Activated naive CD4-positive, alpha-beta T cell treated with anti-CD3 and anti-CD28 coated beads for 36 hours (primary cell): ENCODE measurements around the gene SNX14. TPM values are rescaled to one million over a fixed set of nuclear protein-coding genes. Genes with fewer than 3 reads are reported as not detected.
A peak's percentile ranks its signal among the peaks of the same experiment; 100 is the strongest.

Experiments
- CTCF ChIA-PET: fragments of 350-600 bp; sonication (Branson Sonifier 250); formaldehyde crosslinking; loops from one replicate; lab custom pipeline; 2021; ENCODE audit warnings: antibody characterized with exemption; lab: Charles Lee
- DNase-seq: peaks from one replicate; pipeline ENCODE4 v3.0.0-alpha.2; 2020
- H3K27ac Mint-ChIP-seq: one replicate; pipeline ENCODE4 v1.8.0; 2021; ENCODE audit warnings: mild to moderate bottlenecking, mixed read lengths
- H3K27me3 Mint-ChIP-seq: one replicate; pipeline ENCODE4 v1.8.0; 2021; ENCODE audit warnings: low read depth, mixed read lengths
- H3K36me3 Mint-ChIP-seq: one replicate; pipeline ENCODE4 v1.8.0; 2021; ENCODE audit warnings: low read depth, mixed read lengths
- H3K4me1 Mint-ChIP-seq: one replicate; pipeline ENCODE4 v1.8.0; 2021; ENCODE audit warnings: low read depth, mixed read lengths
- H3K4me3 Mint-ChIP-seq: one replicate; pipeline ENCODE4 v1.8.0; 2021; ENCODE audit warnings: mild to moderate bottlenecking, moderate library complexity, mixed read lengths
- H3K9me3 Mint-ChIP-seq: one replicate; pipeline ENCODE4 v1.8.0; 2021; ENCODE audit warnings: mixed read lengths
- intact Hi-C: fragments of 100-400 bp; cut with micrococcal nuclease; formaldehyde crosslinking; loops from one replicate; pipeline ENCODE4 v1.15.1; 2023
- total RNA-seq, 2 experiments: library from RNA; stranded (reverse); gene quantifications; one replicate each; pipeline ENCODE4 v1.2.3, GENCODE V29; 2021

Gene SNX14
- total RNA-seq, 2 experiments from 2014 or later, result 18.8 to 22.6 TPM

- H3K4me1 Mint-ChIP-seq, result peaks cover 30% of the 10 kb centered on the region
- intact Hi-C loops, result no loop called here
- no peaks in the 10 kb centered on the region for H3K36me3 Mint-ChIP-seq
- H3K27ac Mint-ChIP-seq, result no peak overlapping the region
- no peaks in the 10 kb centered on the region for H3K9me3 Mint-ChIP-seq
- H3K4me3 Mint-ChIP-seq, result no peak overlapping the region
- peaks cover 2% of the 10 kb centered on the region for H3K27me3 Mint-ChIP-seq
- CTCF ChIA-PET, result interaction anchor here (10.1 kb wide), 1 partner anchor 14 kb away, joined by 78 read pairs; no protein-coding TSS in a partner anchor
- DNase-seq, result no peak
These were observed 125.3 kb downstream of the SNX14 start for GRCh38 chr6:85468326-85468725.

DNA sequence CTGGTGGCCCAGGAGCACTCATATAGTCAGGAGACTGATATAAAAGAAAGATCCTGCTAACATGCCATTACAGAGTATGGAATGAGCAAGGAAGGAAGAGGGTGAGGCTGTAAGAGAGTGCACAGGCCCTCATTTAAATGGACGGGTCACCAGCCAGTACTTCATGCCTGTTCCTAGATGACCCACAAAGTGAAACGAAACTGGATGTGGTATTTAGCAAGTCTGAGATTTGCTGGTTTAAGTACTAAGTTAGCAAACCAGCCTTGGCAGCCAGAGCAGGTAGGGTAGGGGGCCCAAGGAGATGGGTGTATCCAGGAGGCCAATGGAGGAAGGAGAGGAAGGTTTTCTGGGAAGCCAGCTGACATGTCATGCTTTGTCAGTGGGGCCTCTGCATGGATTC is 127.9 kb downstream of the SNX14 start:
- Mint-ChIP-seq H3K27ac (peak overlapping the region; percentile 80), H3K4me1 (peaks cover 53% of the 10 kb centered on the region), H3K9me3 (no peaks in the 10 kb centered on the region), H3K4me3 (no peak overlapping the region), H3K27me3 (peaks cover 2% of the 10 kb centered on the region), H3K36me3 (no peaks in the 10 kb centered on the region)
- CTCF ChIA-PET, result interaction anchor here (10.1 kb wide), 1 partner anchor 16 kb away, joined by 78 read pairs; no protein-coding TSS in a partner anchor
- peak; percentile 16 for DNase-seq
- intact Hi-C loops, result loop anchor here (1.0 to 2.0 kb wide), 5 partner anchors 18 to 213 kb away; no protein-coding TSS in a partner anchor

GRCh38 chr6:85464722-85465150 is 128.9 kb downstream of the SNX14 start:
- CTCF ChIA-PET, result interaction anchor here (10.1 kb wide), 1 partner anchor 17 kb away, joined by 78 read pairs; no protein-coding TSS in a partner anchor
- peak; percentile 65 for DNase-seq
- intact Hi-C loops, result loop anchor here (1.0 to 2.0 kb wide), 5 partner anchors 19 to 214 kb away; no protein-coding TSS in a partner anchor
- H3K36me3 Mint-ChIP-seq, result no peaks in the 10 kb centered on the region
- H3K4me1 Mint-ChIP-seq, result peaks cover 59% of the 10 kb centered on the region
- peaks cover 2% of the 10 kb centered on the region for H3K27me3 Mint-ChIP-seq
- no peaks in the 10 kb centered on the region for H3K9me3 Mint-ChIP-seq
- peak overlapping the region; percentile 80 for H3K27ac Mint-ChIP-seq
- no peak overlapping the region for H3K4me3 Mint-ChIP-seq

- Mint-ChIP-seq H3K9me3 (no peaks in the 10 kb centered on the region), H3K27me3 (peaks cover 2% of the 10 kb centered on the region), H3K27ac (peak overlapping the region; percentile 80), H3K4me3 (no peak overlapping the region), H3K36me3 (no peaks in the 10 kb centered on the region), H3K4me1 (peaks cover 61% of the 10 kb centered on the region)
- CTCF ChIA-PET, result interaction anchor here (0.7 to 10.1 kb wide), 3 partner anchors 14 to 111 kb away, joined by 3 to 78 read pairs (median 11); partner anchors contain the start of gene NT5E
- DNase-seq, result peak; percentile 67
- intact Hi-C loops, result loop anchor here (2.0 kb wide), 2 partner anchors 207 to 215 kb away; no protein-coding TSS in a partner anchor
These were observed 129.4 kb downstream of the SNX14 start for GRCh38 chr6:85464260-85464644.

- no peak overlapping the region for H3K4me3 Mint-ChIP-seq
- H3K36me3 Mint-ChIP-seq, result no peaks in the 10 kb centered on the region
- intact Hi-C loops, result loop anchor here (2.0 kb wide), 2 partner anchors 207 to 215 kb away; no protein-coding TSS in a partner anchor
- H3K27ac Mint-ChIP-seq, result peak overlapping the region; percentile 80
- H3K4me1 Mint-ChIP-seq, result peaks cover 64% of the 10 kb centered on the region
- H3K9me3 Mint-ChIP-seq, result no peaks in the 10 kb centered on the region
- no peak for DNase-seq
- H3K27me3 Mint-ChIP-seq, result peaks cover 2% of the 10 kb centered on the region
- CTCF ChIA-PET, result interaction anchor here (0.7 to 10.1 kb wide), 3 partner anchors 14 to 111 kb away, joined by 3 to 78 read pairs (median 11); partner anchors contain the start of gene NT5E
These were observed 129.9 kb downstream of the SNX14 start for GRCh38 chr6:85463621-85464259.

DNA sequence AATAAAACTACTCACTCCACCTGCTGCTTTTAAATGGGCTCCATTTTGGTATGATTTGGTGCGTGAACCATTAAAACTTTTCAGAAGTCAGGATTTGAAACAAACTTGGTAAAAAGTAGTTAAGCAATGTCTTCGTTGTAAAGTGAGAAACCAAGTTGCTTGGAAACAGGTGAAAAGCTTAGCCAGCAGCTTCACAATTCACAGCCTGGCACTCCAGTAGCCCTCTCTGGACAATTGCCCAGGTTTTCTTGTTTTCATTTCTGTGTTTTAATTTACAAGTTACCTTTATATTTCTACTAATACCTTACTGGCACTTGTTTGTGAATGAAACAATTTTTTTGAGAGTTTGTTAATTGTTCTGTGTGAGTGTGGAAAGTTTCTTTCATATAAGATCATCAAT is 131.0 kb downstream of the SNX14 start:
- Mint-ChIP-seq H3K4me1 (peaks cover 68% of the 10 kb centered on the region), H3K27me3 (peaks cover 2% of the 10 kb centered on the region), H3K36me3 (no peaks in the 10 kb centered on the region), H3K27ac (peak overlapping the region; percentile 9), H3K4me3 (no peak overlapping the region), H3K9me3 (no peaks in the 10 kb centered on the region)
- intact Hi-C loops, result no loop called here
- DNase-seq, result no peak
- CTCF ChIA-PET, result interaction anchor here (1.2 to 10.1 kb wide), 4 partner anchors 13 to 108 kb away, joined by 3 to 78 read pairs (median 8); partner anchors contain the start of gene NT5E

DNA sequence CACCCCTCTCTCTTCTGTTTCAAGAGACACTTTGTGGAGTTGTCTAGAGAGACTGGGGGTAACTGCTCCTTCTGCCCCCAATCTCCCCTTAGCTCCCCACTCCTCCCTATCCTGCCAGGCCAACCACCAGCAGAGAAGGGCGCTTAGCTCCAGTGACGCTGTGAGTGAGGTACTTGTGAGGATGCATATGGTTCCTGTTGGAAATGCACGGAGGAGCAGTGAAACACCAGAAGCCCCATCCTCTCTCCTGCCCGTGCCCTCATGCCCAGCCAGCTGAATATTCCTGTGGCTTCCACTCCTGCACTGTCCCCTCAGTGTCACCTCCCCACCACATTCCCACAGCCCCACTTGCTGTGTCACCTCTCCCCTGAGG is 131.9 kb downstream of the SNX14 start:
- intact Hi-C loops, result loop anchor here (1.0 kb wide), 2 partner anchors 11 to 22 kb away; partner anchors contain the start of gene NT5E
- CTCF ChIA-PET, result interaction anchor here (10.1 kb wide), 1 partner anchor 20 kb away, joined by 78 read pairs; no protein-coding TSS in a partner anchor
- Mint-ChIP-seq H3K4me3 (no peak overlapping the region), H3K27ac (peak overlapping the region; percentile 81), H3K27me3 (peaks cover 2% of the 10 kb centered on the region), H3K4me1 (peaks cover 68% of the 10 kb centered on the region), H3K36me3 (no peaks in the 10 kb centered on the region), H3K9me3 (no peaks in the 10 kb centered on the region)
- no peak for DNase-seq

DNA sequence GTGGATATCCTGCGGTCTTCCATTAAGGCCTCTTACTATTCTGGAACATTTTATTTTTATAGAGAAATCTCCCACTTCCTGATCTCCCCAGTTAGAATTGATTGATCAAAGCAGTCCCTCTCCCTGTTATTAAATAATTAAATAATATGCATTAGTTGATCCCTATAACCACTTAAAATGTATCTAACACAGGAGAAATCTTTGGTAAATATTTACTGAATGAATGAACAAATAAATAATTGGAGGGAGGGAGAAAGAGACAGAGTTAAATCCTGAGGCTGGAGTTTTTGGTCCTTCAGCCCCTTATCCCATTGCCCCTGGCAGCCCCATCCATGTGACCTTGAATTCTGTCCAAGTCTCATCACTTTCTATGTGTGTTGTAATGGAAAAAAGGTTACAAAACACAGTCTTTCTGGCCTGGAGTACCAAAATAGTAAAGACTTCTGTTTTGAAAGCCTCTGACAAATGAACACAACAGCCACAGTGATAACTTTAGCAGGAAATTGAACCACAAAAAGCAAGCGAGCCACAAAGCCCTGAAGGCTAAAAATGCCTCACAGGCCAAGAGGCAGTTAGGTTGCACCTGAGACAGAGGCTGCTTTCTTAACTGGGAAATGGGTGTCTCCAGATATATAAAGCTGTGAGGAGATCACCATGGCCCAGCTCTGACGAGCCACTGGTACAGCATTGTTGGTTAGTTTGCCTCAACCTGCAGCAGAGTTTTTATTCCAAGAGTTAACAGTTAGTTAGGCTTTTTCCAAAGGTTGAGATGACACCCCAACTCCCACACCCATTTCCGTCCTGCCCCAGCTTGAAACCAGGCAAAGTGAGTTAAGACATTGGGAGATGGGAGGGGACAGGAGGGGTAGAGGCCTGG is 132.5 kb downstream of the SNX14 start:
- DNase-seq, result peak; percentile 67
- CTCF ChIA-PET, result interaction anchor here (10.1 kb wide), 1 partner anchor 21 kb away, joined by 78 read pairs; no protein-coding TSS in a partner anchor
- H3K9me3 Mint-ChIP-seq, result no peaks in the 10 kb centered on the region
- intact Hi-C loops, result loop anchor here (1.0 kb wide), 2 partner anchors 11 to 22 kb away; partner anchors contain the start of gene NT5E
- no peak overlapping the region for H3K4me3 Mint-ChIP-seq
- peak overlapping the region; percentile 81 for H3K27ac Mint-ChIP-seq
- H3K4me1 Mint-ChIP-seq, result peaks cover 65% of the 10 kb centered on the region
- H3K36me3 Mint-ChIP-seq, result no peaks in the 10 kb centered on the region
- H3K27me3 Mint-ChIP-seq, result peaks cover 6% of the 10 kb centered on the region

DNA sequence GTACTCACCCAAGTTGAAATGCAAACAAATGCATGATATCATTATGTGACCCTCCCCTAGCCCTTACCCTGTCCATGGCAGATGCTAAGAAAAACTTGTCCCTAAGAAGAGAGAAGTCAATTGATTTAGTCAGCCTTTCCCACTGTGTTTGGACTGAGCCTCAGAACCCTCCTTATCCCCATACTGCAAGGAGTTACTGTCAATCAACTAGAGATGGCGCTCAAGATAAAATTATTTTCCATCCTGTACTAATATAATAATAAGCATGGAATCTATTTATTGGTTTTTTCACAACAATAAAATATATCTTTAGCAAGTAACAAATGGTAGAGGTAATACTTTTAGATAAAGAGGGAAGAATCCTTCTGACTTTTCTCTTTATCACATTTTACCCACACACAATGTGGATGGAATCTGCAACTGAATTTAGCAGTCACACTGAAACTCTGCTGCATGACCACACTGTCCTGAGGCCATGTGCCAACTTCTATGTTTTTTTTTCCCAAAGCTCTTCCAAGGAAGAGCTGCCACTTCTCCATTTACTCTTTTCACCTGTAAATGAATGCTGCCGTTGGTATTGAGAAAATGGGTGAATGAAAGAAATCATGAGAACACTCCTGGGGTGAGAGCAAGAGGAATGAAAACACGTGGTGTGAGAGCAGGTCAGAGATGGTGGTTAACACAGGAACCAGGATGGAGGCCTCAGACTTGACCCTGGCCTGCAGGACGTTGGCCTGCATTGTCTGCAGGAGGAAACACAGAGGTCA is 133.3 kb downstream of the SNX14 start:
- no peak overlapping the region for H3K4me3 Mint-ChIP-seq
- H3K4me1 Mint-ChIP-seq, result peaks cover 62% of the 10 kb centered on the region
- DNase-seq, result no peak
- peaks cover 5% of the 10 kb centered on the region for H3K27me3 Mint-ChIP-seq
- peak overlapping the region; percentile 81 for H3K27ac Mint-ChIP-seq
- CTCF ChIA-PET, result no interaction called here
- intact Hi-C loops, result no loop called here
- H3K9me3 Mint-ChIP-seq, result no peaks in the 10 kb centered on the region
- no peaks in the 10 kb centered on the region for H3K36me3 Mint-ChIP-seq

GRCh38 chr6:85459224-85459901 is 134.3 kb downstream of the SNX14 start:
- intact Hi-C loops, result no loop called here
- no peak overlapping the region for H3K4me3 Mint-ChIP-seq
- no peaks in the 10 kb centered on the region for H3K9me3 Mint-ChIP-seq
- DNase-seq, result no peak
- H3K4me1 Mint-ChIP-seq, result peaks cover 52% of the 10 kb centered on the region
- CTCF ChIA-PET, result interaction anchor here (1.1 kb wide), 1 partner anchor 24 kb away, joined by 4 read pairs; no protein-coding TSS in a partner anchor
- no peak overlapping the region for H3K27ac Mint-ChIP-seq
- peaks cover 5% of the 10 kb centered on the region for H3K27me3 Mint-ChIP-seq
- H3K36me3 Mint-ChIP-seq, result no peaks in the 10 kb centered on the region

GRCh38 chr6:85458782-85459181 is 134.9 kb downstream of the SNX14 start:
- CTCF ChIA-PET, result interaction anchor here (0.7 to 1.1 kb wide), 3 partner anchors 9 to 24 kb away, joined by 3 to 8 read pairs (median 4); partner anchors contain the start of gene NT5E
- no peak overlapping the region for H3K4me3 Mint-ChIP-seq
- H3K27ac Mint-ChIP-seq, result no peak overlapping the region
- DNase-seq, result no peak
- H3K36me3 Mint-ChIP-seq, result no peaks in the 10 kb centered on the region
- intact Hi-C loops, result no loop called here
- H3K4me1 Mint-ChIP-seq, result peaks cover 52% of the 10 kb centered on the region
- H3K27me3 Mint-ChIP-seq, result peaks cover 10% of the 10 kb centered on the region
- H3K9me3 Mint-ChIP-seq, result no peaks in the 10 kb centered on the region
